HCT116 (cell line): Measurements from ENCODE around the gene SLC6A2. TPM values are rescaled to one million over a fixed set of nuclear protein-coding genes. Genes with fewer than 3 reads are reported as not detected.

Experiments used
- ATAC-seq: fragments of 200-7000 bp; cut with Tn5 transposase; 2 replicates; pipeline ENCODE4 v1.9.1; 2020; ENCODE audit warnings: mild to moderate bottlenecking, moderate library complexity
- BruUV-seq: library from RNA; stranded (reverse); fragments of 400-500 nt; replicated peaks from 2 replicates; lab custom pipeline; 2021; lab: Mats Ljungman, UMichigan
- CTCF ChIA-PET: fragments of 300-600 bp; sonication (Branson Sonifier 250); formaldehyde crosslinking; loops from one replicate; lab custom pipeline; 2021; ENCODE audit warnings: antibody characterized with exemption; lab: Charles Lee
- POLR2A ChIA-PET: fragments of 300-600, 350-600 bp; sonication (Branson Sonifier 250); formaldehyde crosslinking; loops from one replicate; lab custom pipeline; 2021; ENCODE audit warnings: antibody characterized with exemption; lab: Charles Lee
- RAD21 ChIA-PET, 2 experiments: fragments of 300-600 bp; sonication (Branson Sonifier 250); formaldehyde crosslinking; loops; one replicate each; lab custom pipeline; 2023; ENCODE audit warnings: low total read pairs in 2 of 2; ENCODE audit not compliant: uncharacterized antibody in 2 of 2, unreplicated experiment in 2 of 2, low non-redundant PET in 1 of 2; lab: Charles Lee
- DNase-seq: peaks from one replicate; pipeline ENCODE4 v3.0.0-alpha.2; 2010; ENCODE audit warnings: low read depth, low spot score
- H2AFZ ChIP-seq: fragments of 200-600 bp; shearing (Covaris generic), sonication (generic); 2 replicates; pipeline ENCODE4 v1.6.1; 2017; ENCODE audit warnings: low read depth, mixed run types, mixed read lengths, antibody characterized with exemption, low read length; ENCODE audit not compliant: poor library complexity, severe bottlenecking
- H3K27ac ChIP-seq: 2 replicates; pipeline ENCODE4 v1.5.1; 2012; ENCODE audit warnings: low read depth, low read length
- H3K27me3 ChIP-seq: fragments of 200-600 bp; sonication (generic); 2 replicates; pipeline ENCODE4 v1.6.1; 2016; ENCODE audit warnings: mixed run types, low read length, mixed read lengths; ENCODE audit not compliant: insufficient read depth
- H3K36me3 ChIP-seq, 2 experiments: fragments of 200-500 bp in 1 of 2; fragments of 200-600 bp in 1 of 2; sonication (Bioruptor generic) in 1 of 2; sonication (generic) in 1 of 2; 2 replicates each; pipeline versions ENCODE4 v1.5.1 to v1.6.1; 2014 to 2016; ENCODE audit warnings: low read length in 2 of 2, inconsistent platforms in 1 of 2, mixed read lengths in 1 of 2, mixed run types in 1 of 2; ENCODE audit not compliant: insufficient read depth in 2 of 2, control insufficient read depth in 1 of 2
- H3K4me1 ChIP-seq, 2 experiments: fragments of 200-600 bp in 1 of 2; sonication (generic) in 1 of 2; 2 replicates each; pipeline versions ENCODE4 v1.5.1 to v1.6.1; 2012 to 2017; ENCODE audit warnings: low read length in 2 of 2, inconsistent platforms in 1 of 2, mild to moderate bottlenecking in 1 of 2, mixed read lengths in 1 of 2, mixed run types in 1 of 2, moderate library complexity in 1 of 2; ENCODE audit not compliant: insufficient read depth in 2 of 2, control insufficient read depth in 1 of 2
- H3K4me2 ChIP-seq: fragments of 200-600 bp; sonication (generic); 2 replicates; pipeline ENCODE4 v1.6.1; 2017; ENCODE audit warnings: mixed run types, low read length, mixed read lengths
- H3K4me3 ChIP-seq, 2 experiments: fragments of 200-600 bp in 1 of 2; sonication (generic) in 1 of 2; replicated peaks in 1 of 2; 2 replicates each; pipeline ENCODE4 v1.5.1; 2011 to 2016; ENCODE audit warnings: low read length in 2 of 2, control low read depth in 1 of 2, low read depth in 1 of 2, mild to moderate bottlenecking in 1 of 2, mixed read lengths in 1 of 2, mixed run types in 1 of 2
- H3K79me2 ChIP-seq: fragments of 200-600 bp; sonication (generic); 2 replicates; pipeline ENCODE4 v1.6.1; 2017; ENCODE audit warnings: mild to moderate bottlenecking, mixed run types, low read length, moderate library complexity, mixed read lengths; ENCODE audit not compliant: insufficient read depth
- H3K9ac ChIP-seq: fragments of 200-600 bp; sonication (generic); 2 replicates; pipeline ENCODE4 v1.6.1; 2016; ENCODE audit warnings: low read length, mixed read lengths
- H3K9me2 ChIP-seq: fragments of 200-600 bp; sonication (generic), shearing (Covaris generic); 2 replicates; pipeline ENCODE4 v1.6.1; 2017; ENCODE audit warnings: mixed run types, mild to moderate bottlenecking, moderate library complexity; ENCODE audit not compliant: insufficient read depth
- H3K9me3 ChIP-seq, 2 experiments: fragments of 200-500 bp in 1 of 2; fragments of 200-600 bp in 1 of 2; sonication (Bioruptor generic) in 1 of 2; sonication (generic) in 1 of 2; 2 replicates each; pipeline ENCODE4 v1.6.1; 2014 to 2017; ENCODE audit warnings: low read length in 2 of 2, mixed read lengths in 2 of 2, inconsistent platforms in 1 of 2, low read depth in 1 of 2, mild to moderate bottlenecking in 1 of 2, mixed run types in 1 of 2, moderate library complexity in 1 of 2; ENCODE audit not compliant: control insufficient read depth in 1 of 2, insufficient read depth in 1 of 2
- H4K20me1 ChIP-seq: fragments of 200-600 bp; sonication (generic), shearing (Covaris generic); 2 replicates; pipeline ENCODE4 v1.6.1; 2017; ENCODE audit warnings: mixed run types, mild to moderate bottlenecking, moderate library complexity; ENCODE audit not compliant: insufficient read depth
- CBX3 ChIP-seq: IDR thresholded peaks from 2 replicates; pipeline ENCODE4 v1.6.1; 2012; ENCODE audit warnings: low read depth
- ELF1 ChIP-seq: IDR thresholded peaks from 2 replicates; pipeline ENCODE4 v1.6.1; 2012; ENCODE audit warnings: low read depth, borderline replicate concordance
- EZH2phosphoT487 ChIP-seq: fragments of 200-600 bp; IDR thresholded peaks from 2 replicates; pipeline ENCODE4 v1.6.1; 2018; ENCODE audit warnings: antibody characterized with exemption, borderline replicate concordance
- FOSL1 ChIP-seq: IDR thresholded peaks from 2 replicates; pipeline ENCODE4 v1.6.1; 2012; ENCODE audit warnings: low read depth
- JUND ChIP-seq: IDR thresholded peaks from 2 replicates; pipeline ENCODE4 v1.6.1; 2012
- MAX ChIP-seq: IDR thresholded peaks from 2 replicates; pipeline ENCODE4 v1.6.1; 2012
- RAD21 ChIP-seq: IDR thresholded peaks from 2 replicates; pipeline ENCODE4 v1.6.1; 2012; ENCODE audit warnings: low read depth, mild to moderate bottlenecking
- REST ChIP-seq: IDR thresholded peaks from 2 replicates; pipeline ENCODE4 v1.6.1; 2012; ENCODE audit warnings: low read depth
- SIN3A ChIP-seq: IDR thresholded peaks from 2 replicates; pipeline ENCODE4 v1.6.1; 2012; ENCODE audit warnings: low read depth
- SRF ChIP-seq: IDR thresholded peaks from 2 replicates; pipeline ENCODE4 v1.6.1; 2012; ENCODE audit warnings: low read depth
- intact Hi-C: fragments of 100-400 bp; cut with micrococcal nuclease; formaldehyde crosslinking; loops from 2 replicates; pipeline ENCODE4 v1.10.0; 2022
- total RNA-seq: library from RNA; stranded (reverse); gene quantifications from one replicate; pipeline ENCODE4 v1.2.1, GENCODE V29; 2021; ENCODE audit not compliant: unreplicated experiment

The SLC6A2 gene
- total RNA-seq, 1 experiment from 2014 or later: not detected

GRCh38 chr16:55658898-55659420 lies 3.2 kb downstream of the SLC6A2 start:
- ChIA-PET RAD21 (no interaction called here), CTCF (no interaction called here), POLR2A (no interaction called here)
- DNase-seq (no peak), ATAC-seq (no peak)
- no peak overlapping the region for H3K9ac ChIP-seq
- H3K9me3 ChIP-seq: no peaks in the 10 kb centered on the region
- no peak overlapping the region for H3K27ac ChIP-seq
- H3K36me3 ChIP-seq: no peaks in the 10 kb centered on the region
- no peak overlapping the region for H2AFZ ChIP-seq
- intact Hi-C loops: no loop called here
- no peaks in the 10 kb centered on the region for H4K20me1 ChIP-seq
- no peak overlapping the region for H3K4me2 ChIP-seq
- no peaks in the 10 kb centered on the region for H3K9me2 ChIP-seq
- BruUV-seq: no TSS peak
- H3K4me3 ChIP-seq: no peak overlapping the region
- H3K79me2 ChIP-seq: no peaks in the 10 kb centered on the region
- no peaks in the 10 kb centered on the region for H3K4me1 ChIP-seq
- H3K27me3 ChIP-seq: peaks cover 41% of the 10 kb centered on the region
- TF ChIP-seq FOSL1 (no peak), JUND (no peak), RAD21 (no peak), SIN3A (no peak), CBX3 (no peak), ELF1 (no peak), REST (no peak), MAX (no peak), EZH2phosphoT487 (no peak), SRF (no peak)
